ENCODE data around the gene LTC4S.

DNA sequence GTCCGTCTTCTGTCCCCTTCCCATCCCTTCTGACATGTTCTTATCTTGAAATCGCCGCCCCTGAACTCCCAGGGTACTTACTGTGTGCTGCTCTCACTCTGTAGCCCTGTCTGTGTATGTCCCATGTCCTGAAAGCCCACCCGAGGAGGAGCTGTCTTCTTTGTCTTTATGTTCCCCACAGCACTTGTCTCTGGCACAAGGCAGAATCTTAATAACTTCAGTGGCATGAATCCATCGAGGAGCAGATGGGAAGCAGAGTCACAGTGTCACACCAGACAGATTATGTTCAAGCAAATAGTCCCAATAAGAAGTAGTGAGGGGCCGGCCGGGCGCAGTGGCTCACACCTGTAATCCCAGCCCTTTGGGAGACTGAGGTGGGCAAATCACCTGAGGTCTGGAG lies 29.7 kb upstream of the LTC4S start:
- no peak for TF ChIP-seq EZH2phosphoT487 (IDR thresholded peaks at IDR 0.05; ENCODE audit: low read depth, severe bottlenecking, unreplicated experiment)
- TF ChIP-seq, protein P1, sequence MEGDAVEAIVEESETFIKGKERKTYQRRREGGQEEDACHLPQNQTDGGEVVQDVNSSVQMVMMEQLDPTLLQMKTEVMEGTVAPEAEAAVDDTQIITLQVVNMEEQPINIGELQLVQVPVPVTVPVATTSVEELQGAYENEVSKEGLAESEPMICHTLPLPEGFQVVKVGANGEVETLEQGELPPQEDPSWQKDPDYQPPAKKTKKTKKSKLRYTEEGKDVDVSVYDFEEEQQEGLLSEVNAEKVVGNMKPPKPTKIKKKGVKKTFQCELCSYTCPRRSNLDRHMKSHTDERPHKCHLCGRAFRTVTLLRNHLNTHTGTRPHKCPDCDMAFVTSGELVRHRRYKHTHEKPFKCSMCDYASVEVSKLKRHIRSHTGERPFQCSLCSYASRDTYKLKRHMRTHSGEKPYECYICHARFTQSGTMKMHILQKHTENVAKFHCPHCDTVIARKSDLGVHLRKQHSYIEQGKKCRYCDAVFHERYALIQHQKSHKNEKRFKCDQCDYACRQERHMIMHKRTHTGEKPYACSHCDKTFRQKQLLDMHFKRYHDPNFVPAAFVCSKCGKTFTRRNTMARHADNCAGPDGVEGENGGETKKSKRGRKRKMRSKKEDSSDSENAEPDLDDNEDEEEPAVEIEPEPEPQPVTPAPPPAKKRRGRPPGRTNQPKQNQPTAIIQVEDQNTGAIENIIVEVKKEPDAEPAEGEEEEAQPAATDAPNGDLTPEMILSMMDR (IDR thresholded peaks at IDR 0.05; ENCODE audit: poor library complexity) = no peak

All from hepatocyte (in vitro differentiated cells).